CD4-positive, alpha-beta T cell treated with Interleukin-4 for 1 hour (primary cell): ENCODE measurements around the gene SLC30A7.
"Not testable (repeated sequence)": the region's sequence is repeated elsewhere in the genome, so short reads cannot be mapped to it uniquely, and the experiment has no call there.

Experiments used
- DNase-seq, 2 donors: peaks; one replicate each; pipeline ENCODE4 v3.0.0-alpha.2; 2020 to 2022

Gene SLC30A7

GRCh38 chr1:100892554-100892953, 3.3 kb upstream of the SLC30A7 start:
- no peak for DNase-seq

GRCh38 chr1:100893718-100894117, 2.2 kb upstream of the SLC30A7 start:
- DNase-seq: no peak

DNA sequence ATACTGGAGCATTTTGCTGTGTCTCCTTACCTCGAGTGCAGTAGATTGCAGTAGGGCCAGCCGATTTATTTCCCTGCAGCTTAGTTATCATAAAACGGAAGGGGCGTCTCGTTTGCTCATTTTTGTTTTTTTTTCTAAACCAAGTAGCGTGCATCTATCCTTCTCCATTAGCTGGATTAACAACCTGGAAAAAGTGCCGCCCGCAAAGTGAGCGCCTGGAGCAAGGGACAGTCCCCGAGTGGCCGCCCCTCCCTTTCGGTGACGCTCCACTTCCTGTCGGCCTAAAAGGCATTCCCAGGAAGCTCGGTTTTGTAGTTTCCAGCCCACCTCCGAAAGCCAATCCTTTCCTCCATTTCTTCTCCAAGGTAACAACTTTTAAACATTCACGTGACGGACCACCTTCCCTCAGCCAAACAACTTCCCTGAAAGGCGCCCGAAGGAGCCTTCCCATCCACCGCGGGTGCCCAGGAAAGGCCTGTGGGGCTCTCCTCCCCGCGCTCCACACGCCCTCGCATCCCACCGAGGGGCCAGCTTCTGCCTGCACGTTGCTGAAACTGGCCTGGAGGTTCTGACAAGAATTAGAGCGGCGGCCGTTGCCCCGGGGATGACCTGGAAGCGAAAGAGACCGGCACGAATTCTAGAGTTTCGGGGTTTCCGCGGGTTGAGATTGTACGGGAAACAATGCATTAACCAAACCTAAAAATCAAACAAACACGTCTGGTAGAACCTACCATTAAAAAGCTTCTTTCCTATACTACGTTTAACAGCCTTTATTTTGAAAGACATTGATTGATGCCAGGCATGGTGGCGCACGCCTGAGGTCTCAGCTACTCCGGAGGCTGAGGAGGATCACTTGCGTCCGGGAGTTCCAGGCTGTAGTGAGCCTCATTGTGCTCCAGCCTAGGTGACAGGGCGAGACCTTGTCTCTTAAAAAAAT, 1.0 kb upstream of the SLC30A7 start, which contains the start of gene EXTL2:
Gene EXTL2, minus strand, starts transcription at position 240 of the 937 bp plus-strand sequence. CDS start 6,085 bp downstream, outside the sequence.
- peak; percentile 45 to 70 for DNase-seq

- peak; percentile 79 to 87 for DNase-seq
These were observed 642 bp downstream of the SLC30A7 start for GRCh38 chr1:100896481-100896982.

- DNase-seq: no peak
These were observed 6.5 kb downstream of the SLC30A7 start for GRCh38 chr1:100902365-100902764.

- no peak for DNase-seq
These were observed 7.9 kb downstream of the SLC30A7 start for GRCh38 chr1:100903777-100904176.

GRCh38 chr1:100904528-100904927, 8.6 kb downstream of the SLC30A7 start:
- no peak for DNase-seq

- DNase-seq: no peak
These were observed 9.3 kb downstream of the SLC30A7 start for GRCh38 chr1:100905181-100905580.

GRCh38 chr1:100907887-100908286, 12.0 kb downstream of the SLC30A7 start:
- no peak for DNase-seq

DNA sequence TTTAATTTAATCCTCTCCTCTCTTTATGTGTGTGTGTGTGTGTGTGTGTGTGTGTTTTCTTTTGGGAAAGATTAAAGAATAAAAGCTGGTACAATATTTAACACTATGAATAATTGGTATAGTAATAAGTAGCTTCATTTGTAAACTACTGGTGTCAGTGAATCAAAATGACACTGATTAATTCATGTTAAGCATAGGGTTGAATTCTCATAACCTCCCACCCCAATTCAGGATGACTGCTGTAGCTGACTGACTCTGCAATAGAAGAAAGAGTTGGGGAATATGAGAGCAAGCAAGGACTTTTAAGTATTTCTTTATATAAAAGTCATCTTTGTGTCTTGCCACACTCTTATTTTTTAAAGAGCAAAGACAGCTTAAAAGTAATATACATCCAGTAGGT, 13.1 kb downstream of the SLC30A7 start:
- DNase-seq: no peak

- DNase-seq: no peak
These were observed 16.1 kb downstream of the SLC30A7 start for GRCh38 chr1:100912019-100912418.

GRCh38 chr1:100921110-100921706, 25.3 kb downstream of the SLC30A7 start:
- peak in 1 of 2 donors; percentile 76 for DNase-seq

DNA sequence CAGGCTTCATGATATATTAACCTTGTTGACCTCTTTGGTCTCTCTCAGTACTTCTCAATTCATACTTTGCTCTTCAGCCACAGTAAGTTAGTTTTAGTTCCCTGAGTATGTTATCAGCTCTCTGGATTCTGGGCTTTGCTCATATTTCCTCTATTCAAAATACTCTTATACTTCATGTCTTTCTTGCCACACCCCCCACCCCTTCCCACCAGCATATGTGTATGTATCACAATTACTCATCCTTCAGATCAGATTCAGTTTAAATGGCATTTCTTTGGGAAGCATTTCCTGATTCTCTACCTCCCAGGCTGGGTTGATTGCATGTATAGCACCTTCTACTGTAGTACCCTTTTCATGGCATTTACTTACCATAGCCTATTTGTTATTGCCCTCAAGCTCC, 28.3 kb downstream of the SLC30A7 start:
- DNase-seq: no peak

GRCh38 chr1:100924991-100925390, 29.1 kb downstream of the SLC30A7 start:
- peak in 1 of 2 donors; percentile 54 for DNase-seq

DNA sequence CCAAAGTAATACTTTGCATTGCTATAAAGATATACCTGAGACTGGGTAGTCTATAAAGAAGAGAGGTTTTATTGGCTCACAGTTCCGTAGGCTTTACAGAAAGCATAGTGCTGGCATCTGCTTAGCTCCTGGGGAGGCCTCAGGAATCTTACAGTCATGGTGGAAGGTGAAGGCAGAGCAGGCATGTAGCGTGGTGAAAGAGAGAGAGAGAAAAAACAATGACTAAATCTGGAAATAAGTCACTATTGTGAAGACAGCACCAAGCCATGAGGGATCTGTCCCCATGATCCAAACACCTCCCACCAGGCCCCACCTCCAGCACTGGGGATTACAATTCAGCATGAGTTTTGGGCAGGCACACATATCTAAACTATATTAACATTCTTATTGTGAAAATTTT, 30.4 kb downstream of the SLC30A7 start:
- DNase-seq: no peak

- peak; percentile 73 to 79 for DNase-seq
These were observed 31.4 kb downstream of the SLC30A7 start for GRCh38 chr1:100927276-100927675.

DNA sequence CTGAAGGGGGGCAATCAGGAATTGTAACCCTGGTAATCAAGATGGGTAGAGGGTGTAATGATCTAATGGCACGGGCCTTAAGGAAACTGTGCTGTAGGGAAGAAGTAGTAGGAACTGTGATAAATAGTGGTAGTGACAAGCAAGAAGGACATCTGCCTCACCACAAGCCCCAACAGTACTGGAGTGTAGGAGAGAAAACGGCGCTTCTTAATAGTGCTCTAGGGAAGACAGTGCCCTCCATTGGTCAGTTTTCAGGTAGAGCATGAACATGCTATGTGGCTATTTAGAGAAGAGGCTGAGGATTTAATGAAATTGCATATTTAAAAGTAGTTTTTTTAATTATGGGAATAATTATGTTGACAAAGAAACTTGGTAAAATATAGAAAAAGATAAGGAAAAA, 32.2 kb downstream of the SLC30A7 start:
- peak; percentile 17 to 45 for DNase-seq

- DNase-seq: peak in 1 of 2 donors; percentile 61
These were observed 34.6 kb downstream of the SLC30A7 start for GRCh38 chr1:100930494-100930893.

DNA sequence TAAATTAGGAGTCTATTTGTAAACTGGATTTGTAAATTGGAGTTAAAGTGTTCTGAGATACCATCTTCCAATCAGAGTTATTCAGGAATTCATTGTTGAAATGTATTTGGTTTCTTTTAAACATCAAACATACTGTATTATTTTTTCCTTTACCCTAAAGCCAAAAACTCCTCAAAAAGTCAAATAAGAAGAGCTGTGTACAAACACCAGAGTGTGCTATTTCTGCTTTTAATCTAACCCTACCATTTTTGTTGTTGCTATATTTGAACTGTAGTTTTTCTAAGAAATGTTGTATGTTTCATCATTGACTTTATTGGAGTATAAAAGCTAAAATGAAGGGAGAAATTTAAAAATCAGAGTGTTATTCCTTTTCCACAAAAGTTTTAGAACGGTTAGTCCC, 35.8 kb downstream of the SLC30A7 start:
- DNase-seq: no peak

DNA sequence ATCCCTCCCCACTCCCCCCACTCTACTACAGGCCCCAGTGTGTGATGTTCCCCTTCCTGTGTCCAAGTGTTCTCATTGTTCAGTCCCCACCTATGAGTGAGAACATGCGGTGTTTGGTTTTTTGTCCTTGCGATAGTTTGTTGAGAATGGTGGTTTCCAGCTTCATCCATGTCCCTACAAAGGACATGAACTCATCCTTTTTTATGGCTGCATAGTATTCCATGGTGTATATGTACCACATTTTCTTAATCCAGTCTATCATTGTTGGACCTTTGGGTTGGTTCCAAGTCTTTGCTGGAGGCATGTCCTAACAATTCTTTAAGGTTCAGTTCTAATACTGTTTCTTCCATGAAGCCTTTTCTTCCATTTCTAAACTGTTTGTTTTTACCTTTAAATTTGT, 37.7 kb downstream of the SLC30A7 start:
- not testable (repeated sequence) for DNase-seq

DNA sequence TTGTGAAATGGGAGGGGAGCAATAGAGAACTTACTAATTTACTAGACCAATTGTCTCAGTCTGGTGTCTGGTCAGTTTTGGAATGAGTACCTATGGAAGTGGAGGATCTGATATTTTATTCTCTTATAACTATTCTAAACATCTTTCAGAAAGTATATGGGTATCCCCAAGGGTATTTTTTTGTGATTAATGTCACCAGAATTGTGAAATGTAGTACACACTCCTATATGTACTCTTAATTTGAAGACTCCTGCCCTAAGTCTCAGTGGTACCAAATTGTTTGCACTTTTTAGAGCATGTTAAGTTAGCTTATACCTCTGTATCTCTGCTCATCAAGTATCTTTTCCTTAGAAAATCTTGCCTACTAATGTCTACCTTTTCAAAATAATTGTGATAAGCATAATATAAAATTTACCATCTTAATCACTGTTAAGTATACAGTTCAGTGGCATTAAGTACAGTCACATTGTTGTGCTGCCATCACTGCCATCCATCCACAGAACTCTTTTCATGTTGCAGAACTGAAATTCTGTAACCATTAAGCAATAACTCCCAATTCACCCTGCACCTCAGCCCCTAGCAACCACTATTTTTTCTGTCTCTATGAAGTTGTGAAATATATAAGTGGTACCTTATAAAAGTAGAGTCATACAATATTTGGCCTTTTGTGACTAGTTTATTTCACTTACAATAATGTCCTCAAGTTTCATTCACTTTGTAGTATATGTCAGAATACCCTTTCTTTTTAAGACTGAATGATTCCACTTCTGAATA, 40.5 kb downstream of the SLC30A7 start:
- no peak for DNase-seq

DNA sequence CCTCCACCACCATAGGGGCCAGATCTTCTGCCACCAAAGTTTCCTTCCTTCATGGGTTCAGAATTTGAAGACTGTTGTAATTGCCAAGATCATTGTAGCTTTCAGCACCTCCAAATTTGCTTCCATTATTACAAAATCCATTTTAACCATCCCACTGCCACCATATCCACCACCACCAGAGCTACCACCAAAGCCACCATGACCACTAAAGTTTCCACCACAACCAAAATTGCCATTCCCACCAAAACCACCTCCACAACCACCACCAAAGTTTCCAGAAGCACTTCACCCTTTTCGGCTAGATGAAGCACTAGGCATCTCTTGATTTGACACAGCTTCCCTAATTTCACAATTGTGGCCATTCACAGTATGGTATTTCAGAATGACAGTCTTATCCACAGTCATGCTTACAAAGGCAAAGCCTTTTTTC, 45.2 kb downstream of the SLC30A7 start:
- DNase-seq: no peak
